ENCODE data around the gene TBC1D20.
"Not testable (repeated sequence)": the region's sequence is repeated elsewhere in the genome, so short reads cannot be mapped to it uniquely, and the experiment has no call there.

TBC1D20 gene

GRCh38 chr20:475463-476357 is 13.4 kb upstream of the TBC1D20 start:
- DNase-seq: no peak

GRCh38 chr20:474581-474980 is 12.2 kb upstream of the TBC1D20 start:
- no peak for DNase-seq

- no peak for DNase-seq
Observed at GRCh38 chr20:472889-473292, 10.6 kb upstream of the TBC1D20 start.

- no peak for DNase-seq
Observed at GRCh38 chr20:472137-472846, 10.0 kb upstream of the TBC1D20 start.

- DNase-seq: no peak
Observed at GRCh38 chr20:469746-470490, 7.6 kb upstream of the TBC1D20 start.

- no peak for DNase-seq
Observed at GRCh38 chr20:467755-468154, 5.4 kb upstream of the TBC1D20 start.

GRCh38 chr20:461254-462198 is 807 bp downstream of the TBC1D20 start:
- peak; percentile 39 to 48 for DNase-seq

GRCh38 chr20:460707-461106 is 1.6 kb downstream of the TBC1D20 start:
- no peak for DNase-seq

GRCh38 chr20:460180-460579 is 2.2 kb downstream of the TBC1D20 start:
- DNase-seq: no peak

- no peak for DNase-seq
Observed at GRCh38 chr20:458776-459175, 3.6 kb downstream of the TBC1D20 start.

GRCh38 chr20:454951-455350 is 7.4 kb downstream of the TBC1D20 start:
- DNase-seq: no peak

GRCh38 chr20:452021-452420 is 10.3 kb downstream of the TBC1D20 start:
- not testable (repeated sequence) for DNase-seq

- DNase-seq: no peak
Observed at GRCh38 chr20:445514-446336, 16.6 kb downstream of the TBC1D20 start.

- no peak for DNase-seq
Observed at GRCh38 chr20:444862-445426, 17.4 kb downstream of the TBC1D20 start.

GRCh38 chr20:444117-444516 is 18.2 kb downstream of the TBC1D20 start:
- DNase-seq: no peak

- no peak for DNase-seq
Observed at GRCh38 chr20:443223-443775, 19.0 kb downstream of the TBC1D20 start.

- no peak for DNase-seq
Observed at GRCh38 chr20:440636-441035, 21.7 kb downstream of the TBC1D20 start.

GRCh38 chr20:440148-440547 is 22.2 kb downstream of the TBC1D20 start:
- no peak for DNase-seq

- DNase-seq: peak; percentile 36 to 43
Observed at GRCh38 chr20:438571-439469, 23.5 kb downstream of the TBC1D20 start.

All from activated CD4-positive, alpha-beta T cell treated with anti-CD3 and anti-CD28 coated beads, Interleukin-2, amount 50 U/mL, for 4 hours (primary cell).